UCSD-AML1 (cell line): ENCODE data around the gene PHF23.
"Not testable (repeated sequence)": the region's sequence is repeated elsewhere in the genome, so short reads cannot be mapped to it uniquely, and the experiment has no call there.

ENCODE experiments used
- DNase-seq: peaks from one replicate; lab custom pipeline; 2025; ENCODE audit not compliant: unreplicated experiment; lab: John Stamatoyannopoulos, UW

Gene PHF23

GRCh38 chr17:7258731-7259554, 19.7 kb upstream of the PHF23 start:
- no peak for DNase-seq

GRCh38 chr17:7256766-7257456, 17.7 kb upstream of the PHF23 start:
- no peak for DNase-seq

- no peak for DNase-seq
These were observed 15.3 kb upstream of the PHF23 start for GRCh38 chr17:7254511-7254910.

GRCh38 chr17:7253082-7253481, 13.8 kb upstream of the PHF23 start:
- DNase-seq = no peak

- peak; percentile 96 for DNase-seq
These were observed 13.2 kb upstream of the PHF23 start, which contains the start of gene ELP5 for GRCh38 chr17:7252176-7253043. Gene ELP5, plus strand, starts transcription at chr17:7252215. Its CDS starts 336 bp downstream, at chr17:7252551.

GRCh38 chr17:7251661-7252175, 12.5 kb upstream of the PHF23 start, which contains the start of gene CTDNEP1:
Gene CTDNEP1, minus strand, starts transcription at chr17:7251734. Its CDS starts 438 bp downstream, at chr17:7251296.
- peak; percentile 98 for DNase-seq

GRCh38 chr17:7250695-7251627, 11.7 kb upstream of the PHF23 start:
- no peak for DNase-seq

- no peak for DNase-seq
These were observed 10.6 kb upstream of the PHF23 start for GRCh38 chr17:7249830-7250229.

GRCh38 chr17:7249214-7249613, 10.0 kb upstream of the PHF23 start:
- no peak for DNase-seq

GRCh38 chr17:7248796-7249195, 9.5 kb upstream of the PHF23 start:
- no peak for DNase-seq

- no peak for DNase-seq
These were observed 7.5 kb upstream of the PHF23 start for GRCh38 chr17:7246779-7247178.

GRCh38 chr17:7243838-7244237, 4.6 kb upstream of the PHF23 start:
- not testable (repeated sequence) for DNase-seq

- no peak for DNase-seq
These were observed 4.1 kb upstream of the PHF23 start for GRCh38 chr17:7243453-7243729.

GRCh38 chr17:7242717-7243452, 3.6 kb upstream of the PHF23 start:
- DNase-seq = peak; percentile 93

- peak; percentile 93 for DNase-seq
These were observed 2.8 kb upstream of the PHF23 start, which contains the start of gene GABARAP for GRCh38 chr17:7241783-7242716. Gene GABARAP, minus strand, starts transcription at chr17:7242449. Its CDS starts 119 bp downstream, at chr17:7242330.

GRCh38 chr17:7241090-7241733, 2.0 kb upstream of the PHF23 start:
- no peak for DNase-seq

GRCh38 chr17:7240375-7240774, 1.1 kb upstream of the PHF23 start:
- no peak for DNase-seq
